Panc1 (cell line): ENCODE results near the gene PKP4. TPM values are rescaled to one million over a fixed set of nuclear protein-coding genes. Genes with fewer than 3 reads are reported as not detected.

Source experiments
- ATAC-seq: fragments of 200-7000 bp; cut with Tn5 transposase; 2 replicates; pipeline ENCODE4 v1.9.1; 2020; ENCODE audit warnings: mild to moderate bottlenecking, moderate library complexity
- BruUV-seq: library from RNA; stranded (reverse); fragments of 400-500 nt; replicated peaks from 2 replicates; lab custom pipeline; 2021; lab: Mats Ljungman, UMichigan
- CTCF ChIA-PET: fragments of 300-600 bp; sonication (Branson Sonifier 250); formaldehyde crosslinking; loops from one replicate; lab custom pipeline; 2022; ENCODE audit warnings: antibody characterized with exemption; lab: Charles Lee
- POLR2A ChIA-PET: fragments of 300-600 bp; sonication (Branson Sonifier 250); formaldehyde crosslinking; loops from one replicate; lab custom pipeline; 2022; ENCODE audit warnings: antibody characterized with exemption; lab: Charles Lee
- DNase-seq: peaks from one replicate; pipeline ENCODE4 v3.0.0-alpha.2; 2010; ENCODE audit warnings: low read depth, low spot score
- H3K27ac ChIP-seq: 2 replicates; pipeline ENCODE4 v1.5.1; 2011; ENCODE audit warnings: mild to moderate bottlenecking, low read length, inconsistent platforms
- H3K27me3 ChIP-seq: fragments of 200-500 bp; sonication (Bioruptor generic); 2 replicates; pipeline ENCODE4 v1.6.0; 2014; ENCODE audit warnings: low read length, inconsistent platforms; ENCODE audit not compliant: control insufficient read depth, insufficient read depth
- H3K36me3 ChIP-seq: fragments of 200-500 bp; sonication (Bioruptor generic); 2 replicates; pipeline ENCODE4 v1.5.1; 2014; ENCODE audit warnings: inconsistent platforms, mild to moderate bottlenecking, low read length, moderate library complexity; ENCODE audit not compliant: control insufficient read depth, insufficient read depth
- H3K4me1 ChIP-seq: 2 replicates; pipeline ENCODE4 v1.5.1; 2011; ENCODE audit warnings: inconsistent platforms, mild to moderate bottlenecking, low read length, moderate library complexity; ENCODE audit not compliant: control insufficient read depth, insufficient read depth
- H3K4me3 ChIP-seq, 2 experiments: 2 replicates each; pipeline ENCODE4 v1.5.1; 2011 to 2012; ENCODE audit warnings: low read depth in 2 of 2, low read length in 2 of 2, mild to moderate bottlenecking in 2 of 2, inconsistent platforms in 1 of 2, moderate library complexity in 1 of 2
- H3K9me3 ChIP-seq: fragments of 200-500 bp; sonication (Bioruptor generic); 2 replicates; pipeline ENCODE4 v1.5.1; 2014; ENCODE audit warnings: low read depth, mild to moderate bottlenecking, inconsistent platforms, low read length, moderate library complexity; ENCODE audit not compliant: control insufficient read depth, insufficient read depth
- CTCF ChIP-seq: fragments of 450-650 bp; IDR thresholded peaks from 2 replicates; pipeline ENCODE4 v1.5.1; 2017; ENCODE audit warnings: mild to moderate bottlenecking
- POLR2AphosphoS5 ChIP-seq: IDR thresholded peaks from 2 replicates; pipeline ENCODE4 v1.6.1; 2012; ENCODE audit warnings: mild to moderate bottlenecking, low read depth, low read length, moderate library complexity
- SIN3A ChIP-seq: IDR thresholded peaks from 2 replicates; pipeline ENCODE4 v1.6.1; 2012; ENCODE audit warnings: low read depth, mild to moderate bottlenecking, low read length, moderate library complexity, borderline replicate concordance; ENCODE audit not compliant: insufficient read depth
- TCF7L2 ChIP-seq: IDR thresholded peaks from 2 replicates; pipeline ENCODE4 v1.6.1; 2011; ENCODE audit warnings: mild to moderate bottlenecking, low read depth, low read length, inconsistent platforms
- in situ Hi-C: cut with HindIII; loops from 2 replicates; pipeline ENCODE4 v1.10.0; 2016; ENCODE audit warnings: low sequenced_read_pairs, low pct_unique_long_range_greater_than_20kb
- intact Hi-C: fragments of 100-400 bp; cut with micrococcal nuclease; formaldehyde crosslinking; loops from one replicate; pipeline ENCODE4 v1.10.0; 2022; ENCODE audit not compliant: unreplicated experiment
- total RNA-seq: library from RNA; stranded (reverse); gene quantifications from one replicate; pipeline ENCODE4 v1.2.1, GENCODE V29; 2021; ENCODE audit not compliant: unreplicated experiment
- TF ChIP-seq, protein P1 (sequence below), 2 experiments: IDR thresholded peaks; 2 replicates each; pipeline ENCODE4 v1.6.1; 2011 to 2012; ENCODE audit warnings: low read depth in 2 of 2, control low read depth in 1 of 2, low read length in 1 of 2, mild to moderate bottlenecking in 1 of 2, moderate library complexity in 1 of 2; ENCODE audit not compliant: insufficient read depth in 1 of 2

The PKP4 gene
- total RNA-seq, 1 experiment from 2014 or later = 81.7 TPM

- peaks cover 7% of the 10 kb centered on the region; the same call in 1 of the 2 replicates for H3K9me3 ChIP-seq
- no TSS peak for BruUV-seq
- ATAC-seq (no peak), DNase-seq (no peak)
- in situ Hi-C loops (no loop called here), intact Hi-C loops (no loop called here)
- 0 out of 2 replicates have a peak, but pooled peaks cover 2% of the 10 kb centered on the region for H3K27me3 ChIP-seq
- no peak overlapping the region for H3K27ac ChIP-seq
- no peaks in the 10 kb centered on the region for H3K4me1 ChIP-seq
- ChIA-PET POLR2A (no interaction called here), CTCF (no interaction called here)
- no peak overlapping the region for H3K4me3 ChIP-seq
- H3K36me3 ChIP-seq = no peaks in the 10 kb centered on the region
- no peak for TF ChIP-seq TCF7L2
- TF ChIP-seq POLR2AphosphoS5 = no peak
- TF ChIP-seq CTCF = no peak
- TF ChIP-seq, protein P1, sequence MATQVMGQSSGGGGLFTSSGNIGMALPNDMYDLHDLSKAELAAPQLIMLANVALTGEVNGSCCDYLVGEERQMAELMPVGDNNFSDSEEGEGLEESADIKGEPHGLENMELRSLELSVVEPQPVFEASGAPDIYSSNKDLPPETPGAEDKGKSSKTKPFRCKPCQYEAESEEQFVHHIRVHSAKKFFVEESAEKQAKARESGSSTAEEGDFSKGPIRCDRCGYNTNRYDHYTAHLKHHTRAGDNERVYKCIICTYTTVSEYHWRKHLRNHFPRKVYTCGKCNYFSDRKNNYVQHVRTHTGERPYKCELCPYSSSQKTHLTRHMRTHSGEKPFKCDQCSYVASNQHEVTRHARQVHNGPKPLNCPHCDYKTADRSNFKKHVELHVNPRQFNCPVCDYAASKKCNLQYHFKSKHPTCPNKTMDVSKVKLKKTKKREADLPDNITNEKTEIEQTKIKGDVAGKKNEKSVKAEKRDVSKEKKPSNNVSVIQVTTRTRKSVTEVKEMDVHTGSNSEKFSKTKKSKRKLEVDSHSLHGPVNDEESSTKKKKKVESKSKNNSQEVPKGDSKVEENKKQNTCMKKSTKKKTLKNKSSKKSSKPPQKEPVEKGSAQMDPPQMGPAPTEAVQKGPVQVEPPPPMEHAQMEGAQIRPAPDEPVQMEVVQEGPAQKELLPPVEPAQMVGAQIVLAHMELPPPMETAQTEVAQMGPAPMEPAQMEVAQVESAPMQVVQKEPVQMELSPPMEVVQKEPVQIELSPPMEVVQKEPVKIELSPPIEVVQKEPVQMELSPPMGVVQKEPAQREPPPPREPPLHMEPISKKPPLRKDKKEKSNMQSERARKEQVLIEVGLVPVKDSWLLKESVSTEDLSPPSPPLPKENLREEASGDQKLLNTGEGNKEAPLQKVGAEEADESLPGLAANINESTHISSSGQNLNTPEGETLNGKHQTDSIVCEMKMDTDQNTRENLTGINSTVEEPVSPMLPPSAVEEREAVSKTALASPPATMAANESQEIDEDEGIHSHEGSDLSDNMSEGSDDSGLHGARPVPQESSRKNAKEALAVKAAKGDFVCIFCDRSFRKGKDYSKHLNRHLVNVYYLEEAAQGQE (IDR thresholded peaks at IDR 0.05; ENCODE audit: insufficient read depth in 1 of 2, low read depth in 2 of 2, low read length in 1 of 2) = no peak
- TF ChIP-seq SIN3A = no peak
Measured at GRCh38 chr2:158716921-158717320, 260.2 kb downstream of the PKP4 start.

DNA sequence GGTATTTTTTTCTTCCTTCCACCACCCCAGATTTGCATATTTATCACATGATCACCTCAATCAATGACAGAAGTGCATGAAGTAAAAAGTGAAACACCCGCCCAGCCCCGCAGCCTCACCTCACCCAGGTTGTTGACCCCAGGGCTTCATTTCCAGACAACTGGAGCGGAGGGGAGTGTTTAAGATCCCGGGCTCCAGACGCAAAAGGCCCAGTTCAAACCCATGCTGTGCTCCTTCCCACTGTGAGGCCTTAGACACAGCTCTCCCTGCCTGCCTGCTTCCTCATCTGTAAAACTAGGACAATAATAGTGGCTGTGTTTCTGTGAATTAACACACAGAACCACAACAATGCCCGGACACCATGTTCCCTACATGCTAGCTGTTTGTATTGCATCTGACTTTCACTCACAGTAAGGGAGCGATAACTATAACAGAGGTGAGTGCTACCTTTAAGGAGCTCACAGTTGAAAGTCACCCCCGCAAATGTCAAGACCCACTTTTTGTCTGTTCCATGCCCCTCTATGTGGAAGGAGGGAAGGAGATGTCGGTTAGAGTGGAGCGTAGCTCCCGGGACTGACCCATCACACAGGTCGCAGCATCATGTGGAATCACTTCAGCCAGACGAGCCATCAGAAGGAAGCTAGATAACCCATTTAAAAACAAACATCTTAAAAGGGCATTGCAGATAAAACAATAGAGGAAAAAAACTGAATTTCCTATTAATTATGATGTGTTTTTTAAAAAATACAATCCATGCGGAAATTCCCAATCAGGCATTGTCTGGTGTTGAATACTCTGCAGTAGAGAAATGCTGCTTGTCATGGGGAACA is 260.8 kb downstream of the PKP4 start:
- ATAC-seq (no peak), DNase-seq (no peak)
- H3K27me3 ChIP-seq = 0 out of 2 replicates have a peak, but pooled peaks cover 2% of the 10 kb centered on the region
- in situ Hi-C loops = no loop called here
- no peak overlapping the region for H3K4me3 ChIP-seq
- intact Hi-C loops = no loop called here
- ChIA-PET POLR2A (no interaction called here), CTCF (interaction anchor here (0.8 kb wide), 1 partner anchor 12 kb away, joined by 3 read pairs; no protein-coding TSS in a partner anchor)
- no TSS peak for BruUV-seq
- H3K4me1 ChIP-seq = no peaks in the 10 kb centered on the region
- H3K36me3 ChIP-seq = no peaks in the 10 kb centered on the region
- H3K9me3 ChIP-seq = peaks cover 7% of the 10 kb centered on the region; the same call in 1 of the 2 replicates
- TF ChIP-seq, protein P1 (IDR thresholded peaks at IDR 0.05; ENCODE audit: insufficient read depth in 1 of 2, low read depth in 2 of 2, low read length in 1 of 2) = no peak
- TF ChIP-seq TCF7L2 (no peak), CTCF (no peak), SIN3A (no peak), POLR2AphosphoS5 (no peak)
- H3K27ac ChIP-seq = no peak overlapping the region
